Nephron (organoid): ENCODE results near the gene PIK3IP1.
A peak's percentile ranks its signal among the peaks of the same experiment; 100 is the strongest.

Source experiments
- H3K27ac Mint-ChIP-seq, 3 experiments: 2 replicates each; pipeline ENCODE4 v1.8.0; 2020; ENCODE audit warnings: mixed read lengths in 3 of 3, mild to moderate bottlenecking in 2 of 3, moderate library complexity in 1 of 3
- H3K27me3 Mint-ChIP-seq: 2 replicates; pipeline ENCODE4 v1.8.0; 2021; ENCODE audit warnings: low read depth, mild to moderate bottlenecking, moderate library complexity, mixed read lengths
- H3K36me3 Mint-ChIP-seq: 2 replicates; pipeline ENCODE4 v1.8.0; 2020; ENCODE audit warnings: low read depth, mixed read lengths
- H3K4me1 Mint-ChIP-seq: 2 replicates; pipeline ENCODE4 v1.8.0; 2020; ENCODE audit warnings: mixed read lengths
- H3K4me3 Mint-ChIP-seq, 3 experiments: 2 replicates each; pipeline ENCODE4 v1.8.0; 2020; ENCODE audit warnings: mild to moderate bottlenecking in 3 of 3, mixed read lengths in 3 of 3, moderate library complexity in 2 of 3
- H3K9me3 Mint-ChIP-seq: 2 replicates; pipeline ENCODE4 v1.8.0; 2020; ENCODE audit warnings: mixed read lengths
- TF ChIP-seq, protein P1 (sequence below), 3 experiments: fragments of 200-600 bp; sonication (generic); IDR thresholded peaks; one replicate each; pipeline ENCODE4 v1.5.0; 2021; ENCODE audit warnings: antibody characterized with exemption in 3 of 3; ENCODE audit not compliant: unreplicated experiment in 3 of 3

The PIK3IP1 gene

DNA sequence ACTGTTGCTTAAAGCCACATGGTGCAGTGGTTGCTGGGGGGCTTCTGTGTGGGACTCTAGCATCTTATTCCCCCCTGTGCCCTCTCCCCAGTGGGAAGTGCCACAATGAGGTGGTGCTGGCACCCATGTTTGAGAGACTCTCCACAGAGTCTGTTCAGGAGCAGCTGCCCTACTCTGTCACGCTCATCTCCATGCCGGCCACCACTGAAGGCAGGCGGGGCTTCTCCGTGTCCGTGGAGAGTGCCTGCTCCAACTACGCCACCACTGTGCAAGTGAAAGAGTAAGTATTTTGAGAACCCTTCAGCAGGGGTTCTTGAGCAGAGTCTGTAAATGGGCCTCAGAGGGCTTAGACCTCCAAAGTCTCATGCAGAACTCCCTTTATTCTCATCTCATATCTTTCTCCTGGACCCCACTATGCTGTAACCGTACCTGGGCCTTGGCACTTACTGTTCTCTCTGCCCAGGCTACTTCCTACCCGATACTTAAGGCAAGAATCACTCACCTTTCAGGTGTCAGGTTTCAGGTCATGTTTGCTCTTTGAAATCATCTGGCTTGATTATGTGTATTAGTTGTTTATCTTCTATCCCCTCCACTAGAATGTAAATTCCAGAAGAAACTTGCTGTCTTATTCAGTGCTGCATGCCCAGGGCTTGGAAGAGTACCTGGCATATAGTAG is 32.4 kb downstream of the PIK3IP1 start:
- TF ChIP-seq, protein P1, sequence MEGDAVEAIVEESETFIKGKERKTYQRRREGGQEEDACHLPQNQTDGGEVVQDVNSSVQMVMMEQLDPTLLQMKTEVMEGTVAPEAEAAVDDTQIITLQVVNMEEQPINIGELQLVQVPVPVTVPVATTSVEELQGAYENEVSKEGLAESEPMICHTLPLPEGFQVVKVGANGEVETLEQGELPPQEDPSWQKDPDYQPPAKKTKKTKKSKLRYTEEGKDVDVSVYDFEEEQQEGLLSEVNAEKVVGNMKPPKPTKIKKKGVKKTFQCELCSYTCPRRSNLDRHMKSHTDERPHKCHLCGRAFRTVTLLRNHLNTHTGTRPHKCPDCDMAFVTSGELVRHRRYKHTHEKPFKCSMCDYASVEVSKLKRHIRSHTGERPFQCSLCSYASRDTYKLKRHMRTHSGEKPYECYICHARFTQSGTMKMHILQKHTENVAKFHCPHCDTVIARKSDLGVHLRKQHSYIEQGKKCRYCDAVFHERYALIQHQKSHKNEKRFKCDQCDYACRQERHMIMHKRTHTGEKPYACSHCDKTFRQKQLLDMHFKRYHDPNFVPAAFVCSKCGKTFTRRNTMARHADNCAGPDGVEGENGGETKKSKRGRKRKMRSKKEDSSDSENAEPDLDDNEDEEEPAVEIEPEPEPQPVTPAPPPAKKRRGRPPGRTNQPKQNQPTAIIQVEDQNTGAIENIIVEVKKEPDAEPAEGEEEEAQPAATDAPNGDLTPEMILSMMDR (IDR thresholded peaks at IDR 0.05; ENCODE audit: unreplicated experiment in 3 of 3): no peak
- Mint-ChIP-seq H3K27me3 (no peaks in the 10 kb centered on the region), H3K9me3 (no peaks in the 10 kb centered on the region), H3K36me3 (peaks cover 44% of the 10 kb centered on the region), H3K27ac (no peak overlapping the region), H3K4me1 (peaks cover 15% of the 10 kb centered on the region), H3K4me3 (no peak overlapping the region)

DNA sequence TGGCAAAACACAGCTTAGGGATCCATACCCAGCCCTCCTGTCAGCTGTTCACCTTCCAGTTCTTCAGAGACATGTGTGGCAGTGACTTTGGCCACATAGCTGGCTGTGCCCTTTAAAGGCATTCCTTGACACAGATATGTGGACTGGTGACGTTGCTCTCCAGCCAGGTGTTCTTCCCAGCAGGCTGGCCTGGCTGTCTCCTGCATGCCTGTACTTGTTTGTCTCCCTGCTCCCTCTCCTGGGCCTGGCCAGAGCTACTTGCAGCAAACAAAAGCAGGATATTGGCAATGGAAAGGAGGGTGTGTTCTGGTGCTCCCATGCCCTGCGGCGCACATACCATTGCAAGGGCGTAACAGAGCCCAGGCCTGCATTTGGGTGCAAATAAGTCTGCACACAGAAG is 38.3 kb downstream of the PIK3IP1 start:
- TF ChIP-seq, protein P1 (IDR thresholded peaks at IDR 0.05; ENCODE audit: unreplicated experiment in 3 of 3): no peak
- Mint-ChIP-seq H3K4me1 (peaks cover 42% of the 10 kb centered on the region), H3K27me3 (no peaks in the 10 kb centered on the region), H3K4me3 (no peak overlapping the region), H3K36me3 (peaks cover 14% of the 10 kb centered on the region), H3K27ac (no peak overlapping the region), H3K9me3 (no peaks in the 10 kb centered on the region)

DNA sequence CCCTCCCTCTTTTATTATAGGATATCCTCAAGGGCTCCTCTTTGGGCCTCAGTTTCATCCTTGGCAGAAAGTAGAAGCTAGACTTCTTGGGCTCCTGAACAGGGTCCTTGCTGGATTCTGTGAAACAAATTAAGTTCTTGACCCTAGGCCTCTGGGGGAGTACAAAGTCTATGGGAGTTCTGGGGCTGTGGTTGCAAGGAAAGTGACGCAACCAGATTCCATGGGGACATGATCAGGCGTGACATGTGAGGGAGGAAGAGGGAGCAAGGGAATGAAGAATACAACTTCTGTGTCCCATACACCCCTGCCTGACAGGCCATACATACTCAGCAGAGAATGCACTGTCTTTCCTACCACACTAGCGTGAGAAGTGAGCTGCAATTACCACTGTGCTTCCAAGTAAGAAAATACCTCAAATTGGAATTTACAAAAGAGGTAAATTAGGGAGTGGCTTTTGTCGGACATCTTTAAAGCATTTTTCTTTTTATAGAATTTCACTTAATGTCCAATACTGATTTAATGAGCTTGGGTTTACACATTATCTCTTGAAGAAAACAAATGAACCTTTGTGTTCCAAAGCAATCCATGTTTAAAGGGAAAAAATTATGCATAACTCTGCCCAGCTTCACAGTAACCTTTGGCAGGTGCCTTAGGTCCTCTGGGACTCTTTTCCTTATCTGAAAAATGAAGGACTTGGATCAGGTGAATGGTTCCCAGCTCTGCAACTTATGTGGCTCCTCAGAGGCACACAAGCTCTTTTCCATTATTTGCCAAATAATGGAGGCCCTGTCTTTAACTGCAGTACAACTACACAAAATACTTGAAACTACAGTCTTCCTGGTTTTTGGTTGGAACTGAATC is 41.3 kb downstream of the PIK3IP1 start:
- peaks cover 6% of the 10 kb centered on the region for H3K36me3 Mint-ChIP-seq
- H3K27me3 Mint-ChIP-seq: no peaks in the 10 kb centered on the region
- H3K9me3 Mint-ChIP-seq: no peaks in the 10 kb centered on the region
- peak overlapping the region; percentile 89 to 93 (median 92) for H3K4me3 Mint-ChIP-seq
- TF ChIP-seq, protein P1 (IDR thresholded peaks at IDR 0.05; ENCODE audit: unreplicated experiment in 3 of 3): no peak
- H3K4me1 Mint-ChIP-seq: peaks cover 60% of the 10 kb centered on the region
- H3K27ac Mint-ChIP-seq: peak overlapping the region; percentile 68 to 95 (median 82)

DNA sequence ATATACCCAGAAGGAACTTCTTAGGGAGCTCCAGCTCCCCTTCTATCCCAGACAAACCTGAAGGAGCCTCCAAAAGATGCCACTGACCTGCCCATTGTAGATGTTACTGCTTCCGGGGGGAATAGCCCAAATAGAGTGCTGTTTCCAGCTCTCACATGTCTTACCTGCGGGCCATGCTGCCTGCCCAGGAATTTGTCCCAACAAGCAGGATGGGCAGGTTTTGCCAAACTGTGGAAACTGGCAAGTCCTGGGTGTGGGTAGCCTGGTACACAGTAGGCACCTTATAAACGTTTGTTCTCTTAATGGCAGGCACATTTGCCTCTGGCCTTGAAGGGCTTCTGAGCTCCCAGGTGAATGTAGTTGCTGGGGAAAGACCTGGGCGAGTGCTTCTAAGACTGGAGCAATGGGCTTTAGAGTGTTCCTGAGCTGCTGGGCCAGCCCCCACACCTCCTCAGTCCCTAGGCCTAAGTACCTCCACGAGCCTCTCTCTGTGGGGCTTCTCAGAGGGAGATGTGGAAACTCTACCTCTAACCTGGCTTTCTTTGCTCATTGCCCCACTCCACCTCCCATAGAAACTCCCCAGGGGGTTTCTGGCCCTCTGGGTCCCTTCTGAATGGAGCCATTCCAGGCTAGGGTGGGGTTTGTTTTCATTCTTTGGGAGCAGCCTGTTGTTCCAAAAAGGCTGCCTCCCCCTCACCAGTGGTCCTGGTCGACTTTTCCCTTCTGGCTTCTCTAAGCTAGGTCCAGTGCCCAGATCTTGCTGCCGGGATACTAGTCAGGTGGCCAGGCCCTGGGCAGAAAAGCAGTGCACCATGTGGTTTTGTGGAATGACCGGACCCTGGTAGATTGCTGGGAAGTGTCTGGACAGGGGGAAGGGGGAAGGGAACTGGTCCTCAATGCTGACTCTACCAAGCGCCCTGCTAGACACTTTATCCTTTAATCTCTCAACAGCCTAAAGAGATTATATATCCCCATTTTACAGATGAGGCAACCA is 43.0 kb downstream of the PIK3IP1 start:
- H3K27ac Mint-ChIP-seq: peak overlapping the region; percentile 86 to 95 (median 95)
- no peaks in the 10 kb centered on the region for H3K36me3 Mint-ChIP-seq
- peaks cover 61% of the 10 kb centered on the region for H3K4me1 Mint-ChIP-seq
- TF ChIP-seq, protein P1 (IDR thresholded peaks at IDR 0.05; ENCODE audit: unreplicated experiment in 3 of 3): no peak
- H3K4me3 Mint-ChIP-seq: peak overlapping the region; percentile 89 to 93 (median 92)
- no peaks in the 10 kb centered on the region for H3K27me3 Mint-ChIP-seq
- no peaks in the 10 kb centered on the region for H3K9me3 Mint-ChIP-seq

DNA sequence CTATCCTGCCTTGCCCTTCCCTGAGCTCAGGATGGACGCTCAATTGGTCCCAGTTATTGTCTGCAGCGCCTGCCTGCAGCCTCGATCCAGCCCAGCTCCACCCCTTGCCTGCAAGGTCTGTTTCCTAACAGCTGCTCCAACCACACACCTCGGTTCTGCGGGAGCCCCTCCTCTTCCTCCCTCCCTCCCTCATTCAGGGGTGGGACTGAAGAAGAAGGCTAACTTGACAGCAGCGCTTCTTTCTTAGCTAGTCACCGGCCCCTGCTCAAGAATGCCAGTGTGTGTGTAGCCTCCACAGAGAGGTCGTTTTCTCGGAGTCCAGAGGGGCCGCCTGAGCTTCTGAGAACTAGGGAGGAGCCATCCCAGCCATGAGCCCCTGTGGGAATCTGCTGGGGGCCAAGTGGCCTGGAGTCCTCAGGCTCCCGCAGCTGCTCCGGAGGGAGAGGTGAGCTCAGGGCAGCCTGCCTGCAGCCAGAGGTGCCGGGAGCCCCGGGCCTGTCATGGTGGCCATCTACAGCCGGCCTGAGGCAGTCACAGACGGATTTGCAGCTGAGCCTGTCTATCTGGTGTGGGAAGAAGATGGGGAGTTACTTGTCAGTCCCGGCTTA is 44.0 kb downstream of the PIK3IP1 start:
- H3K4me3 Mint-ChIP-seq: peak overlapping the region; percentile 89 to 93 (median 92)
- peak overlapping the region; percentile 86 to 95 (median 95) for H3K27ac Mint-ChIP-seq
- no peaks in the 10 kb centered on the region for H3K27me3 Mint-ChIP-seq
- TF ChIP-seq, protein P1 (IDR thresholded peaks at IDR 0.05; ENCODE audit: unreplicated experiment in 3 of 3): no peak
- H3K4me1 Mint-ChIP-seq: peaks cover 69% of the 10 kb centered on the region
- no peaks in the 10 kb centered on the region for H3K36me3 Mint-ChIP-seq
- no peaks in the 10 kb centered on the region for H3K9me3 Mint-ChIP-seq
